CD4-positive, alpha-beta T cell treated with Interferon gamma for 1 hour (primary cell): ENCODE results near the gene DUS3L.
"Not testable (repeated sequence)": the region's sequence is repeated elsewhere in the genome, so short reads cannot be mapped to it uniquely, and the experiment has no call there.

Experiments used
- DNase-seq: peaks from one replicate; pipeline ENCODE4 v3.0.0-alpha.2; 2020

The DUS3L gene

GRCh38 chr19:5799247-5800241 is 8.6 kb upstream of the DUS3L start:
- no peak for DNase-seq

GRCh38 chr19:5798244-5798643 is 7.3 kb upstream of the DUS3L start:
- DNase-seq = no peak

GRCh38 chr19:5795382-5795919 is 4.5 kb upstream of the DUS3L start:
- no peak for DNase-seq

- no peak for DNase-seq
Observed at GRCh38 chr19:5793188-5793587, 2.2 kb upstream of the DUS3L start.

- no peak for DNase-seq
Observed at GRCh38 chr19:5792224-5792623, 1.3 kb upstream of the DUS3L start.

GRCh38 chr19:5789886-5790558 is 941 bp downstream of the DUS3L start:
- DNase-seq = no peak

GRCh38 chr19:5789351-5789761 is 1.6 kb downstream of the DUS3L start:
- DNase-seq = no peak

- DNase-seq = no peak
Observed at GRCh38 chr19:5788422-5788821, 2.5 kb downstream of the DUS3L start.

- no peak for DNase-seq
Observed at GRCh38 chr19:5787409-5788182, 3.4 kb downstream of the DUS3L start.

- no peak for DNase-seq
Observed at GRCh38 chr19:5786593-5787408, 4.2 kb downstream of the DUS3L start.

- no peak for DNase-seq
Observed at GRCh38 chr19:5785423-5785822, 5.5 kb downstream of the DUS3L start.

GRCh38 chr19:5784581-5785147 is 6.3 kb downstream of the DUS3L start, which contains the start of gene PRR22:
Gene PRR22 (minus strand): TSS chr19:5784746. CDS start chr19:5784660, 86 bp downstream.
- DNase-seq = no peak

GRCh38 chr19:5782945-5783919 is 7.7 kb downstream of the DUS3L start:
- DNase-seq = no peak

GRCh38 chr19:5782322-5782721 is 8.6 kb downstream of the DUS3L start:
- DNase-seq = no peak

- not testable (repeated sequence) for DNase-seq
Observed at GRCh38 chr19:5780916-5781315, 10.0 kb downstream of the DUS3L start.

- DNase-seq = no peak
Observed at GRCh38 chr19:5778402-5778801, 12.6 kb downstream of the DUS3L start.

GRCh38 chr19:5775668-5776309 is 15.2 kb downstream of the DUS3L start:
- no peak for DNase-seq

GRCh38 chr19:5774921-5775320 is 16.0 kb downstream of the DUS3L start:
- no peak for DNase-seq

GRCh38 chr19:5773276-5773675 is 17.7 kb downstream of the DUS3L start:
- DNase-seq = no peak

- DNase-seq = no peak
Observed at GRCh38 chr19:5772416-5772815, 18.5 kb downstream of the DUS3L start.
